K562 (cell line): ENCODE results near the gene UBE2E1. TPM values are rescaled to one million over a fixed set of nuclear protein-coding genes. Genes with fewer than 3 reads are reported as not detected.

Source experiments
- DIDO1 ChIP-seq: fragments of 450-650 bp; IDR thresholded peaks from 2 replicates; pipeline ENCODE4 v1.6.1; 2016; ENCODE audit warnings: low read depth, missing biosample characterization, missing genetic modification characterization
- FOXA1 ChIP-seq: fragments of 450-650 bp; IDR thresholded peaks from 2 replicates; pipeline ENCODE4 v1.6.1; 2016; ENCODE audit warnings: mild to moderate bottlenecking, borderline replicate concordance
- HNRNPLL ChIP-seq: fragments of 200-400 bp; formaldehyde crosslinking; IDR thresholded peaks from 2 replicates; pipeline ENCODE4 v1.6.1; 2017; ENCODE audit warnings: low read length, low read depth, mild to moderate bottlenecking; ENCODE audit not compliant: poor library complexity, severe bottlenecking
- L3MBTL2 ChIP-seq: fragments of 450-650 bp; IDR thresholded peaks from 2 replicates; pipeline ENCODE4 v1.6.1; 2016; ENCODE audit warnings: mild to moderate bottlenecking, moderate library complexity
- LEF1 ChIP-seq: fragments of 450-650 bp; IDR thresholded peaks from 2 replicates; pipeline ENCODE4 v1.6.1; 2016; ENCODE audit warnings: mild to moderate bottlenecking
- MYC ChIP-seq, 2 experiments: fragments of 250-450 bp in 1 of 2; sonication (Bioruptor Pico) in 1 of 2; IDR thresholded peaks; 2 replicates each; pipeline versions ENCODE4 v1.5.1 to v1.6.1; 2012 to 2021; ENCODE audit warnings: low read depth in 2 of 2, borderline replicate concordance in 1 of 2, improper control_type of control experiment in 1 of 2, low read length in 1 of 2, mild to moderate bottlenecking in 1 of 2, moderate library complexity in 1 of 2
- RCOR1 ChIP-seq, 2 experiments: IDR thresholded peaks; 2 replicates each; pipeline ENCODE4 v1.6.1; 2012; ENCODE audit warnings: low read depth in 2 of 2, low read length in 2 of 2, borderline replicate concordance in 1 of 2, improper control_type of control experiment in 1 of 2
- ZNF586 ChIP-seq: fragments of 450-650 bp; formaldehyde crosslinking; conservative IDR thresholded peaks from 2 replicates; pipeline ENCODE4 v1.4.0; 2020; ENCODE audit warnings: mild to moderate bottlenecking, moderate library complexity
- polyA plus RNA-seq, 8 experiments: library from polyadenylated mRNA; depleted of rRNA in 4 of 8; stranded (reverse) in 5 of 8; unstranded in 3 of 8; fragments of >200 nt; fragmentation: Nextera tagmentation in 2 of 8; fragmentation: Illumina TruSeq in 1 of 8; extraction: Ambion mirVana in 2 of 8; extraction: Trizol in 1 of 8; gene quantifications; 2 replicates each; pipeline versions ENCODE4 v1.2.1 to v1.2.3, GENCODE V29; 2011 to 2014; ENCODE audit warnings: inconsistent platforms in 1 of 8, missing spikeins in 1 of 8
- total RNA-seq, 7 experiments: library from RNA; depleted of rRNA in 6 of 7; stranded (reverse); fragments of >200 nt in 6 of 7; fragmentation: Illumina TruSeq in 2 of 7; extraction: Trizol in 2 of 7; gene quantifications; 2 replicates each; pipeline versions ENCODE4 v1.2.1 to v1.2.3, GENCODE V29; 2011 to 2021; ENCODE audit warnings: low replicate concordance in 1 of 7
- TF ChIP-seq, protein P1 (sequence below): fragments of 450-650 bp; conservative IDR thresholded peaks from 2 replicates; pipeline ENCODE4 v1.6.1; 2016; ENCODE audit warnings: missing genetic modification characterization, low read depth, mild to moderate bottlenecking, control low read depth, missing compliant biosample characterization

UBE2E1 gene
- total and polyA plus RNA-seq, 9 of the 15 experiments (the other 6 are each of a cell fraction or from before 2014, with no cell fraction given) = 54.4 to 294 (median 165) TPM

DNA sequence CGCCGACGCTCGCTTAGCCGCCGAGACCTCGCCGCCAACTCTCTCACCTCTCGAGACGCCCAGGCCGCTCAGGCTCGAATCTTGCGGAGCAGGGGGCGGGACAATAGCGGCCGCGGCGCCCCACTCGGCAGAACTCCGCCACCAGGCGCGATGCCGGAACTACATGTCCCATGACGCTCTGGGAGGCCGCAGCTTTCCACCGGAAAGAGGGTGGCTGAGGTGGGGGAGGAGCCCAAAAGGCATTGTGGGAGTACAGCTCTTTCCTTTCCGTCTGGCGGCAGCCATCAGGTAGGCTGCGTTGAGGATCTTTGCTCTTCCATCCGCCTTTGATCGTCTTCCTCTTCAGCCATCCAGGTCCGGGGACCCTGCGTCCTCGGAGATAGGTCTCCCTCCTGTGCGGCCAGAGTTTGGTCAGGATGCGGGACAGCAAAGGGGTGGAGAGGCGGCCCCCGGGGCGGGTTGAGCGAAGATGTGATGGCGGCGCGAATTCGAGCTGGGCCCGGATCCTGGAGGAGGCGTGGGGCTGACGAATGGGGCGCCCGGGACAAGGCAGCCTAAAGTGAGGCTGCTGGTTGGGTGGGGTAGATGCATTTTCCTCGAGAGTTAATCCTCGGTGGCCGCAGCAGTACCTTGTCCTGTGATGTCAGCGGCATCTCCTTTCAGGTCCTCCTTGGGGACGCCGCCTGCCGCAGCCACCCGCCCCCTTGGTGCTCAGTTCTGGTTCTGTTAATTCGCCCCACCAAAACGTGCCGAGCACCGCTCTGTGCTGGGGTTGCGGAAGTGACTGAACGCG is 111.3 kb downstream of the UBE2E1 start, which contains the start of the genes NKIRAS1 and RPL15 (continued):
- TF ChIP-seq, protein P1, sequence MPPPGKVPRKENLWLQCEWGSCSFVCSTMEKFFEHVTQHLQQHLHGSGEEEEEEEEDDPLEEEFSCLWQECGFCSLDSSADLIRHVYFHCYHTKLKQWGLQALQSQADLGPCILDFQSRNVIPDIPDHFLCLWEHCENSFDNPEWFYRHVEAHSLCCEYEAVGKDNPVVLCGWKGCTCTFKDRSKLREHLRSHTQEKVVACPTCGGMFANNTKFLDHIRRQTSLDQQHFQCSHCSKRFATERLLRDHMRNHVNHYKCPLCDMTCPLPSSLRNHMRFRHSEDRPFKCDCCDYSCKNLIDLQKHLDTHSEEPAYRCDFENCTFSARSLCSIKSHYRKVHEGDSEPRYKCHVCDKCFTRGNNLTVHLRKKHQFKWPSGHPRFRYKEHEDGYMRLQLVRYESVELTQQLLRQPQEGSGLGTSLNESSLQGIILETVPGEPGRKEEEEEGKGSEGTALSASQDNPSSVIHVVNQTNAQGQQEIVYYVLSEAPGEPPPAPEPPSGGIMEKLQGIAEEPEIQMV = no peak
- TF ChIP-seq L3MBTL2 (peak; percentile 64), RCOR1 (IDR thresholded peaks at IDR 0.05; ENCODE audit: borderline replicate concordance in 1 of 2, low read depth in 2 of 2, low read length in 2 of 2) (peak; percentile 38 to 55; a peak in 2 of 4 replicates), FOXA1 (no peak), HNRNPLL (peak; percentile 91), LEF1 (peak; percentile 86), MYC (IDR thresholded peaks at IDR 0.05; ENCODE audit: low read depth, low read length) (peak; percentile 97), MYC (CRISPR knock-in tag; IDR thresholded peaks at IDR 0.05; ENCODE audit: borderline replicate concordance, low read depth) (peak; percentile 97), DIDO1 (tag) (no peak; the same call in 1 of the 2 replicates), ZNF586 (peak; percentile 34; the same call in 1 of the 2 replicates)
